Kidney (tissue), 14 donors: Measurements from ENCODE around the gene GPR143. TPM values are rescaled to one million over a fixed set of nuclear protein-coding genes. Genes with fewer than 3 reads are reported as not detected.
"Not testable (repeated sequence)": the region's sequence is repeated elsewhere in the genome, so short reads cannot be mapped to it uniquely, and the experiment has no call there.

ENCODE experiments used
- DNase-seq, 5 donors: peaks; one replicate each; pipeline ENCODE4 v3.0.0-alpha.2; 2013 to 2020
- FAIRE-seq: peaks from 2 replicates; lab custom pipeline; 2012; peaks lifted over from hg19 to GRCh38; lab: Jason Lieb, UNC
- H3K27ac ChIP-seq, 2 donors: one replicate each; pipeline ENCODE4 v1.7.0; 2013; ENCODE audit warnings: low read depth in 2 of 2, low read length in 2 of 2, inconsistent platforms in 1 of 2
- H3K27me3 ChIP-seq: one replicate; pipeline ENCODE4 v1.7.1; 2013; ENCODE audit warnings: low read length, inconsistent platforms; ENCODE audit not compliant: control insufficient read depth, insufficient read depth
- H3K36me3 ChIP-seq, 3 donors: one replicate each; pipeline versions ENCODE4 v1.7.0 to v1.7.1; 2013; ENCODE audit warnings: low read length in 3 of 3, control low read depth in 1 of 3, inconsistent platforms in 1 of 3; ENCODE audit not compliant: insufficient read depth in 3 of 3, control insufficient read depth in 2 of 3
- H3K4me1 ChIP-seq, 3 donors: one replicate each; pipeline versions ENCODE4 v1.7.0 to v1.7.1; 2013; ENCODE audit warnings: low read length in 3 of 3, inconsistent platforms in 1 of 3, low read depth in 1 of 3; ENCODE audit not compliant: control insufficient read depth in 2 of 3, insufficient read depth in 2 of 3
- H3K4me3 ChIP-seq, 3 donors: one replicate each; pipeline versions ENCODE4 v1.7.0 to v1.8.1; 2013; ENCODE audit warnings: low read length in 3 of 3, control low read depth in 1 of 3, inconsistent platforms in 1 of 3
- H3K9ac ChIP-seq, 3 donors: one replicate each; pipeline versions ENCODE4 v1.7.0 to v1.7.1; 2013; ENCODE audit warnings: low read length in 3 of 3, control low read depth in 1 of 3, inconsistent platforms in 1 of 3
- H3K9me3 ChIP-seq, 3 donors: one replicate each; pipeline versions ENCODE4 v1.7.0 to v1.7.1; 2013; ENCODE audit warnings: low read length in 3 of 3, control low read depth in 1 of 3, inconsistent platforms in 1 of 3; ENCODE audit not compliant: control insufficient read depth in 2 of 3, insufficient read depth in 1 of 3
- intact Hi-C: fragments of 100-400 bp; cut with DNase I; formaldehyde crosslinking; loops from one replicate; pipeline ENCODE4 v1.11.1; 2022
- polyA plus RNA-seq: library from polyadenylated mRNA; stranded (reverse); fragments of 350-450 nt; fragmentation: Illumina TruSeq; extraction: RNeasy Lipid Tissue Mini Kit (QIAGEN cat#74804); gene quantifications from one replicate; pipeline ENCODE4 v1.2.3, GENCODE V29; 2014; ENCODE audit warnings: low read depth, low replicate concordance; ENCODE audit not compliant: insufficient read depth
- total RNA-seq: library from RNA; stranded (reverse); fragmentation: NEBNext Ultra II Directional; extraction: Animal tissue kit (Norgen Biotek cat#: 25700); gene quantifications from one replicate; pipeline ENCODE4 v1.2.1, GENCODE V29; 2021
- TF ChIP-seq, protein P1 (sequence below): IDR thresholded peaks from 3 replicates; pipeline ENCODE4 v1.5.1; 2012; ENCODE audit warnings: mild to moderate bottlenecking, moderate library complexity, borderline replicate concordance; ENCODE audit not compliant: insufficient read depth; ENCODE audit errors: extremely low read depth
- donor health status: control.
- donor health status: control.
- donor health status: control.
- donor health status: control.
- donor health status: control.
- donor health status: DM: yes; HTN: yes; CAD: no.
- donor health status: Normal renal cell carcinoma (clear cell type).

GPR143 gene
- total and polyA plus RNA-seq, 2 donors from 2014 or later = 8.2 to 8.7 TPM

- Histone ChIP-seq H3K9ac (no peak overlapping the region), H3K4me3 (no peak overlapping the region), H3K9me3 (no peaks in the 10 kb centered on the region), H3K27ac (no peak overlapping the region), H3K27me3 (peaks cover 2% of the 10 kb centered on the region), H3K36me3 (no peaks in the 10 kb centered on the region), H3K4me1 (no peaks in the 10 kb centered on the region)
- FAIRE-seq (no peak), DNase-seq (no peak)
- TF ChIP-seq, protein P1, sequence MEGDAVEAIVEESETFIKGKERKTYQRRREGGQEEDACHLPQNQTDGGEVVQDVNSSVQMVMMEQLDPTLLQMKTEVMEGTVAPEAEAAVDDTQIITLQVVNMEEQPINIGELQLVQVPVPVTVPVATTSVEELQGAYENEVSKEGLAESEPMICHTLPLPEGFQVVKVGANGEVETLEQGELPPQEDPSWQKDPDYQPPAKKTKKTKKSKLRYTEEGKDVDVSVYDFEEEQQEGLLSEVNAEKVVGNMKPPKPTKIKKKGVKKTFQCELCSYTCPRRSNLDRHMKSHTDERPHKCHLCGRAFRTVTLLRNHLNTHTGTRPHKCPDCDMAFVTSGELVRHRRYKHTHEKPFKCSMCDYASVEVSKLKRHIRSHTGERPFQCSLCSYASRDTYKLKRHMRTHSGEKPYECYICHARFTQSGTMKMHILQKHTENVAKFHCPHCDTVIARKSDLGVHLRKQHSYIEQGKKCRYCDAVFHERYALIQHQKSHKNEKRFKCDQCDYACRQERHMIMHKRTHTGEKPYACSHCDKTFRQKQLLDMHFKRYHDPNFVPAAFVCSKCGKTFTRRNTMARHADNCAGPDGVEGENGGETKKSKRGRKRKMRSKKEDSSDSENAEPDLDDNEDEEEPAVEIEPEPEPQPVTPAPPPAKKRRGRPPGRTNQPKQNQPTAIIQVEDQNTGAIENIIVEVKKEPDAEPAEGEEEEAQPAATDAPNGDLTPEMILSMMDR = no peak
- intact Hi-C loops = no loop called here
Measured at GRCh38 chrX:9781941-9782340, 16.3 kb upstream of the GPR143 start.

- Histone ChIP-seq H3K27me3 (no peaks in the 10 kb centered on the region), H3K36me3 (no peaks in the 10 kb centered on the region), H3K4me1 (no peaks in the 10 kb centered on the region), H3K9ac (no peak overlapping the region), H3K27ac (no peak overlapping the region), H3K9me3 (no peaks in the 10 kb centered on the region), H3K4me3 (no peak overlapping the region)
- TF ChIP-seq, protein P1 = no peak
- intact Hi-C loops = no loop called here
- DNase-seq = no peak
- FAIRE-seq = no peak
Measured at GRCh38 chrX:9775930-9776329, 10.3 kb upstream of the GPR143 start.

DNA sequence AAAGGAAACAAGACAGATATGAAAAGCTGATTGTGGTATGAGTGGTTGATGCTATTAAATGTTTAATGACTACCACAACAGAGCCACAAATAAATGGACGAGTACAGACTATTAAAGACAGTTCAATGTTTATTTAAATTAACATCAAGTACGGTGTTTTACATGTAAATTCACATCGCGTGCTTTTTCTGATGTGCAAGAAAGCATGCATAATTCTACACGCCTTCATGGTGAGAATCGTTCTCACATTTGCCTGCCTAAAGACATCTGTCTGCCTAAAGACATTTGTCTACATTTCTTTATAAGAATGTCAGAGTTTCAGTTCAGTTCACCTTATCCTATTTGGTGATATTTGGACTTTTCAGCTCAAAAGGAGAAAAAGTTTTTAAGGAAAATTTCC, 7.3 kb upstream of the GPR143 start:
- DNase-seq = no peak
- no peaks in the 10 kb centered on the region for H3K4me1 ChIP-seq
- intact Hi-C loops = no loop called here
- no peaks in the 10 kb centered on the region for H3K36me3 ChIP-seq
- no peaks in the 10 kb centered on the region for H3K9me3 ChIP-seq
- FAIRE-seq = no peak
- TF ChIP-seq, protein P1 = no peak
- H3K27me3 ChIP-seq = no peaks in the 10 kb centered on the region
- H3K27ac ChIP-seq = no peak overlapping the region
- H3K9ac ChIP-seq = no peak overlapping the region
- no peak overlapping the region for H3K4me3 ChIP-seq

DNA sequence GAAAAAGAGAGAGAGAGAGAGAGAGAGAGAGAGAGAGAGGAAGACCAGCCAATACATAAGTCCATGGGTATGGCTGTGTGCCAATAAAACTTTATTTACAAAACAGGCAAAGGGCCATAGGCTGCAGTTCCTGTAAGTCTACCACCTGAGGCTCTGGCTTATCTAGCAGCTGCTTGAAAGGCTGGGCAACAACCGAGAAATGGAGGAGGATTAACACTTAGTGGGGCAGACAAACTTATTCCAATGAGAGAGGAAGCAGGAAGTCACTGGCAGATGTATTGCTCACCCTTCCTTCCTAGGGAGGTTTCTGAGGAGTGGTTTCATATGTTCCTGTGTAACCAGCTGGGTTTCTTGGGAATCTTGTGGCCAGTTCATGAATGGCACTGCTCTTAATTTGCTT, 4.7 kb upstream of the GPR143 start:
- no peak overlapping the region for H3K4me3 ChIP-seq
- intact Hi-C loops = no loop called here
- H3K9ac ChIP-seq = no peak overlapping the region
- no peaks in the 10 kb centered on the region for H3K9me3 ChIP-seq
- H3K4me1 ChIP-seq = no peaks in the 10 kb centered on the region
- DNase-seq (no peak), FAIRE-seq (no peak)
- no peaks in the 10 kb centered on the region for H3K27me3 ChIP-seq
- H3K36me3 ChIP-seq = no peaks in the 10 kb centered on the region
- TF ChIP-seq, protein P1 = no peak
- no peak overlapping the region for H3K27ac ChIP-seq

DNA sequence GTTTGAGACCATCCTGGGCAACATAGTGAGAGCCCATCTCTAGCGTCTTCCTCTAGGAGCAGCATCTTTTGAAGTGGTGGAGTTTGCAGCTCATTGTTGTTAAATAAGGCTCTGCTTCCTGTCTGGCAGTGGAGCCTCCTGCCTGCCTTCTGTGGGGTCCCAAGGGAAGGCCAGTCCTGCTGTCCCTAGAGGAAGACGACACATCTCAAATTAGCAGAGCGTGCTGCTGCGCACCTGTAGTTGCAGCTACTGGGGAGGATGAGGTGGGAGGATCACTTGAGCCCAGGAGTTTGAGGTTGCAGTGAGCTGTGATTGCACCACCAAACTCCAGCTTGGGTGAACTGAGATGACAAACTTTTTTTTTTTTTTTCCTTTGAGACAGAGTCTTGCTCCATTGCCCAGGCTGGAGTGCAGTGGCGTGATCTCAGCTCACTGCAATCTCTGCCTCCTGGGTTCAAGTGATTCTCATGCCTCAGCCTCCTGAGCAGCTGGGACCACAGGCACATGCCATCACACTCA, 2.7 kb upstream of the GPR143 start:
- H3K4me3 ChIP-seq, DNase-seq, H3K36me3 ChIP-seq, H3K27ac ChIP-seq, H3K27me3 ChIP-seq, FAIRE-seq, H3K9ac ChIP-seq, intact Hi-C loops, H3K9me3 ChIP-seq, H3K4me1 ChIP-seq: not testable (repeated sequence)
